H1 (cell line): ENCODE results near the gene PSORS1C1. TPM values are rescaled to one million over a fixed set of nuclear protein-coding genes. Genes with fewer than 3 reads are reported as not detected.

Source experiments
- CTCF ChIA-PET: fragments of 300-600 bp; sonication (Branson Sonifier 250); formaldehyde crosslinking; loops from one replicate; lab custom pipeline; 2021; ENCODE audit not compliant: partially characterized antibody; lab: Charles Lee
- POLR2A ChIA-PET: fragments of 300-600 bp; sonication (Branson Sonifier 250); formaldehyde crosslinking; loops from one replicate; lab custom pipeline; 2021; ENCODE audit warnings: inconsistent platforms; ENCODE audit not compliant: partially characterized antibody; lab: Charles Lee
- DNase-seq, 2 experiments: peaks; one replicate each; pipeline versions ENCODE4 v3.0.0 to v3.0.0-alpha.2; 2010 to 2022; ENCODE audit warnings: low spot score in 2 of 2, low read depth in 1 of 2, mixed read lengths in 1 of 2
- FAIRE-seq: peaks from 2 replicates; lab custom pipeline; 2011; peaks lifted over from hg19 to GRCh38; lab: Jason Lieb, UNC
- H2AFZ ChIP-seq: 2 replicates; pipeline ENCODE4 v1.8.1; 2012; ENCODE audit warnings: low read length, inconsistent platforms
- H2AK5ac ChIP-seq: 2 replicates; pipeline ENCODE4 v1.6.1; 2013; ENCODE audit warnings: low read depth, low read length
- H2BK120ac ChIP-seq: replicated peaks from 2 replicates; pipeline ENCODE3; 2013; ENCODE audit warnings: low read depth, low read length, inconsistent platforms
- H2BK12ac ChIP-seq: 2 replicates; pipeline ENCODE4 v1.6.1; 2013; ENCODE audit warnings: low read depth, low read length
- H2BK15ac ChIP-seq: 2 replicates; pipeline ENCODE4 v1.6.1; 2013; ENCODE audit warnings: low read length
- H2BK20ac ChIP-seq: 2 replicates; pipeline ENCODE4 v1.6.1; 2013; ENCODE audit warnings: low read length
- H2BK5ac ChIP-seq: 2 replicates; pipeline ENCODE4 v1.6.1; 2013; ENCODE audit warnings: low read depth, low read length
- H3K14ac ChIP-seq: 2 replicates; pipeline ENCODE4 v1.6.1; 2013; ENCODE audit warnings: inconsistent platforms; ENCODE audit not compliant: insufficient read length
- H3K18ac ChIP-seq: 2 replicates; pipeline ENCODE4 v1.6.1; 2013; ENCODE audit warnings: low read length; ENCODE audit errors: extremely low read depth
- H3K23ac ChIP-seq: 2 replicates; pipeline ENCODE4 v1.6.1; 2013; ENCODE audit warnings: inconsistent platforms; ENCODE audit not compliant: insufficient read length
- H3K23me2 ChIP-seq: 2 replicates; pipeline ENCODE4 v1.6.1; 2013; ENCODE audit warnings: low read depth, low read length
- H3K27ac ChIP-seq: 2 replicates; pipeline ENCODE4 v1.6.1; 2011; ENCODE audit warnings: low read depth, low read length, inconsistent platforms
- H3K27me3 ChIP-seq, 4 experiments: replicated peaks in 1 of 4; 1 replicate in 1 of 4; 2 replicates in 3 of 4; pipeline versions ENCODE4 v1.6.1 to v1.8.1; 2011 to 2013; ENCODE audit warnings: low read length in 3 of 4, mild to moderate bottlenecking in 3 of 4, inconsistent platforms in 2 of 4, mixed read lengths in 2 of 4, moderate library complexity in 1 of 4; ENCODE audit not compliant: control insufficient read depth in 3 of 4, insufficient read depth in 3 of 4; ENCODE audit errors: extremely low read depth in 1 of 4
- H3K36me3 ChIP-seq, 4 experiments: 2 replicates each; pipeline versions ENCODE4 v1.6.1 to v1.8.1; 2011 to 2013; ENCODE audit warnings: mild to moderate bottlenecking in 4 of 4, low read length in 3 of 4, moderate library complexity in 2 of 4, control low read depth in 1 of 4, inconsistent platforms in 1 of 4; ENCODE audit not compliant: insufficient read depth in 4 of 4, control insufficient read depth in 2 of 4
- H3K4ac ChIP-seq: replicated peaks from 2 replicates; pipeline ENCODE3; 2013; ENCODE audit warnings: low read length, low read depth, mixed read lengths, inconsistent platforms; ENCODE audit not compliant: insufficient read length
- H3K4me1 ChIP-seq, 4 experiments: replicated peaks in 1 of 4; 1 replicate in 1 of 4; 2 replicates in 3 of 4; pipeline versions ENCODE4 v1.6.1 to v1.8.1; 2011 to 2013; ENCODE audit warnings: low read length in 3 of 4, inconsistent platforms in 2 of 4, mixed read lengths in 1 of 4; ENCODE audit not compliant: insufficient read depth in 4 of 4, control insufficient read depth in 3 of 4
- H3K4me2 ChIP-seq, 2 experiments: 2 replicates each; pipeline versions ENCODE4 v1.6.1 to v1.8.1; 2011 to 2013; ENCODE audit warnings: low read depth in 2 of 2, low read length in 2 of 2, control low read depth in 1 of 2, inconsistent platforms in 1 of 2, mild to moderate bottlenecking in 1 of 2; ENCODE audit not compliant: insufficient read depth in 1 of 2
- H3K4me3 ChIP-seq, 4 experiments: fragments of 200-600, 300-600 bp in 1 of 4; sonication (generic), shearing (Covaris generic), sonication (Bioruptor Twin) in 1 of 4; 2 replicates each; pipeline versions ENCODE4 v1.5.1 to v1.8.1; 2011 to 2016; ENCODE audit warnings: low read length in 4 of 4, low read depth in 3 of 4, control low read depth in 2 of 4, inconsistent platforms in 2 of 4, mild to moderate bottlenecking in 2 of 4, mixed read lengths in 1 of 4, moderate library complexity in 1 of 4; ENCODE audit not compliant: insufficient read depth in 2 of 4; ENCODE audit errors: extremely low read depth in 1 of 4
- H3K56ac ChIP-seq: replicated peaks from 2 replicates; pipeline ENCODE3; 2013; ENCODE audit warnings: low read depth, mild to moderate bottlenecking, mixed read lengths, low read length, inconsistent platforms; ENCODE audit not compliant: insufficient read length
- H3K79me1 ChIP-seq: 2 replicates; pipeline ENCODE4 v1.6.1; 2013; ENCODE audit warnings: low read depth, low read length, control low read depth
- H3K79me2 ChIP-seq, 2 experiments: 2 replicates each; pipeline versions ENCODE4 v1.6.1 to v1.8.1; 2012 to 2013; ENCODE audit warnings: low read length in 2 of 2, mild to moderate bottlenecking in 2 of 2, inconsistent platforms in 1 of 2; ENCODE audit not compliant: insufficient read depth in 2 of 2, control insufficient read depth in 1 of 2
- H3K9ac ChIP-seq, 4 experiments: replicated peaks in 1 of 4; 1 replicate in 1 of 4; 2 replicates in 3 of 4; pipeline versions ENCODE4 v1.6.1 to v1.8.1; 2011 to 2013; ENCODE audit warnings: low read depth in 3 of 4, low read length in 3 of 4, control low read depth in 2 of 4, mild to moderate bottlenecking in 2 of 4, moderate library complexity in 2 of 4, inconsistent platforms in 1 of 4; ENCODE audit errors: extremely low read depth in 1 of 4
- H3K9me3 ChIP-seq, 2 experiments: 2 replicates each; pipeline versions ENCODE4 v1.6.1 to v1.8.1; 2012 to 2013; ENCODE audit warnings: mild to moderate bottlenecking in 2 of 2, moderate library complexity in 2 of 2, control low read depth in 1 of 2, inconsistent platforms in 1 of 2, low read depth in 1 of 2, low read length in 1 of 2, mixed read lengths in 1 of 2; ENCODE audit not compliant: insufficient read depth in 2 of 2
- H4K20me1 ChIP-seq, 2 experiments: replicated peaks in 1 of 2; 2 replicates each; pipeline versions ENCODE3 to v1.8.1; 2011 to 2013; ENCODE audit warnings: inconsistent platforms in 2 of 2, low read length in 2 of 2, mild to moderate bottlenecking in 1 of 2; ENCODE audit not compliant: insufficient read depth in 2 of 2, control insufficient read depth in 1 of 2
- H4K5ac ChIP-seq: 2 replicates; pipeline ENCODE4 v1.6.1; 2013; ENCODE audit warnings: low read length, low read depth, mixed read lengths, inconsistent platforms; ENCODE audit not compliant: insufficient read length
- H4K8ac ChIP-seq: 2 replicates; pipeline ENCODE4 v1.8.0; 2013; ENCODE audit warnings: mild to moderate bottlenecking, moderate library complexity, low read length, inconsistent platforms; ENCODE audit not compliant: insufficient read depth; ENCODE audit errors: extremely low read depth
- H4K91ac ChIP-seq: replicated peaks from 2 replicates; pipeline ENCODE3; 2013; ENCODE audit warnings: low read length, mixed read lengths, inconsistent platforms; ENCODE audit not compliant: insufficient read length
- POLR2A ChIP-seq, 2 experiments: IDR thresholded peaks; 1 replicate in 1 of 2; 2 replicates in 1 of 2; pipeline ENCODE4 v1.6.1; 2011; ENCODE audit warnings: low read depth in 2 of 2, low read length in 2 of 2, mild to moderate bottlenecking in 2 of 2; ENCODE audit errors: control extremely low read depth in 1 of 2
- SP1 ChIP-seq: IDR thresholded peaks from 2 replicates; pipeline ENCODE4 v1.6.1; 2011; ENCODE audit warnings: low read depth, low read length
- TCF12 ChIP-seq: IDR thresholded peaks from 2 replicates; pipeline ENCODE4 v1.6.1; 2011; ENCODE audit warnings: low read depth, mild to moderate bottlenecking, low read length
- WGBS, 2 experiments: shearing (Covaris generic) in 1 of 2; methylation state at CpG; one replicate each; pipeline versions ENCODE4 v1.1.6 to v1.1.7; 2013 to 2015; ENCODE audit warnings: low lambda C conversion rate in 2 of 2, mixed read lengths in 2 of 2, inconsistent platforms in 1 of 2, low coverage in 1 of 2, missing lambda C conversion rate in 1 of 2; ENCODE audit not compliant: insufficient replicate concordance in 2 of 2, insufficient coverage in 1 of 2, insufficient read length in 1 of 2; ENCODE audit errors: extremely low coverage in 1 of 2, missing lambda C conversion rate in 1 of 2; 5-methylcytosine and 5-hydroxymethylcytosine counted together
- polyA plus RNA-seq, 7 experiments: library from polyadenylated mRNA; depleted of rRNA in 3 of 7; stranded (reverse) in 5 of 7; unstranded in 2 of 7; fragments of >200 nt in 5 of 7; fragments of 200-250 nt in 2 of 7; gene quantifications; 1 replicate in 5 of 7; 2 replicates in 1 of 7; 4 replicates in 1 of 7; pipeline versions ENCODE4 v1.2.1 to v1.2.3, GENCODE V29; 2011 to 2013; ENCODE audit warnings: missing spikeins in 2 of 7, mixed read lengths in 2 of 7
- total RNA-seq: library from RNA; stranded (reverse); fragmentation: NEBNext Ultra II Directional; extraction: Animal tissue kit (Norgen Biotek cat#: 25700); gene quantifications from 2 replicates; pipeline ENCODE4 v1.2.1, GENCODE V29; 2021

PSORS1C1 gene
- total and polyA plus RNA-seq, 2 of the 8 experiments (the other 6 are each of a cell fraction or from before 2014, with no cell fraction given): 0.12 to 0.52 TPM

DNA sequence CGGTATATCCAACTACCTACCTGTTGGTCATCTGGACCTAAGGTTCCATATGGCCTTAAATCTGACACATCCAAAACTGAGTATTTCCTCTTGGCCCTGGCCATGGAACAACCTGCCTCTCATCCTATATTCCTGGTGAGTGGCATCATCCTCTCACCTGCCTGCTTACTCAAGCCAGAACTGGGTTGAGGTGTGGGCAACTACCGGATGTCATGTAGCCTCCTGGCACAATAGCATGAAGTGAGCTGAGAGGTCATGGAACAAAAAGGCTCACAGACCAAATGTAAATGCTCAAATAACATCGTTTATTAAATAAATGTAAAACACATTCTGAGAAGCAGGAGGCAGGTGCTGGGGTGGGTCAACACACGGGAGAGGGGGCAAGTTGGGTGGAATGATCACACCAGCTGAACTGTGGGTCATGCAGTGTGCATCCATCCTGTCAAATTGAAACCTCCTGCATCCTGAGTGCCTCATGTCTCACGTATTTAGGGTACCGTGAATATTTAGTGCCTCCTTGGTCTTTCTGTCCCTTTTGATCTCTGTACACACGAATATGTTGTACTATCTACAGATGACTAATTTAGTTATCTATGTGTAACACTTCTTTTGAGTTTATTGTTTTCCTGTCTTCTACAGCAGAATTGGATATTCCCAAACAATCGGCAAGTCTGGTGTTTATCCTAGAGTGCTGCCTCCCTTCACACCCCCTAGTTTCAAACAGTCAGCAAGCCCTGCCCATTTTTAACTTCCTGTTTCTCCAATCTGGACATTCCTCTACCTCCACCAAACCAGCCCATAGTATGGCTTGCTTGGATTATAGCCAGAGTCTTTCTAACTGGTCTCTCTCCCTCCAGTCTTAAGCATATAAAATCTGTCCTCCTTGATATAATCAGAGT is 63.8 kb downstream of the PSORS1C1 start:
- DNase-seq (no peak), FAIRE-seq (no peak)
- H2AK5ac ChIP-seq: peak overlapping the region; percentile 70; the same call in 1 of the 2 replicates
- peak overlapping the region; percentile 68 for H4K91ac ChIP-seq
- ChIA-PET POLR2A (interaction anchor here (0.6 to 68.5 kb wide), 3 partner anchors 10 to 31 kb away, joined by 3 to 2251 read pairs (median 2251); partner anchors contain the start of genes CCHCR1, CDSN, POU5F1 and PSORS1C1), CTCF (interaction anchor here (1.6 kb wide), 1 partner anchor 9 kb away, joined by 3 read pairs; no protein-coding TSS in a partner anchor)
- 0 out of 2 replicates have a peak overlapping the region, but pooled peaks have one; percentile 10 for H2BK5ac ChIP-seq
- no peak overlapping the region for H3K4me2 ChIP-seq
- no peak overlapping the region for H3K56ac ChIP-seq
- H3K9ac ChIP-seq: no peak overlapping the region
- H3K4me3 ChIP-seq: no peak overlapping the region
- no peak overlapping the region for H3K14ac ChIP-seq
- no peaks in the 10 kb centered on the region; a peak in 1 of 4 replicates for H3K9me3 ChIP-seq
- no peaks in the 10 kb centered on the region; the same call in 1 of the 2 replicates for H3K23me2 ChIP-seq
- H3K18ac ChIP-seq: no peak overlapping the region; the same call in 1 of the 2 replicates
- no peak overlapping the region for H3K27ac ChIP-seq
- H3K4ac ChIP-seq: no peak overlapping the region
- peak overlapping the region; percentile 86; the same call in 1 of the 2 replicates for H2BK20ac ChIP-seq
- H3K4me1 ChIP-seq: peaks cover 9 to 24% (median 16%) of the 10 kb centered on the region in 4 experiments
- no peak overlapping the region for H4K8ac ChIP-seq
- H2BK15ac ChIP-seq: peak overlapping the region; percentile 99
- TF ChIP-seq TCF12 (no peak), SP1 (no peak), POLR2A (IDR thresholded peaks at IDR 0.05; ENCODE audit: control extremely low read depth in 1 of 2, low read depth in 2 of 2, low read length in 2 of 2) (no peak)
- no peak overlapping the region for H3K23ac ChIP-seq
- no peak overlapping the region for H2BK120ac ChIP-seq
- no peak overlapping the region for H4K5ac ChIP-seq
- no peak overlapping the region for H2AFZ ChIP-seq
- H3K79me2 ChIP-seq: peaks cover 0 to 27% of the 10 kb centered on the region in 2 experiments; a peak in 2 of 4 replicates
- 85% methylated on average over 8 of the region's 8 CpGs; no CpG with 5 or more reads in 1 of the 2 experiments for WGBS, 2 experiments
- H3K36me3 ChIP-seq: no peaks in the 10 kb centered on the region
- peak overlapping the region; percentile 90; the same call in 1 of the 2 replicates for H2BK12ac ChIP-seq
- no peaks in the 10 kb centered on the region for H3K27me3 ChIP-seq
- no peaks in the 10 kb centered on the region for H4K20me1 ChIP-seq
- H3K79me1 ChIP-seq: peaks cover 4% of the 10 kb centered on the region
